ENCODE data around the gene TCF4.

The TCF4 gene

GRCh38 chr18:55419947-55420664, 167.9 kb downstream of the TCF4 start:
- H3K4me3 ChIP-seq (ENCODE audit: low read length), result peak overlapping the region; percentile 62
- DNase-seq (ENCODE audit: low read depth), result peak; percentile 10
- no peak for TF ChIP-seq CTCF (IDR thresholded peaks at IDR 0.05; ENCODE audit: insufficient read depth, low read depth, low read length, missing control alignments)

- peak; percentile 10 for DNase-seq (ENCODE audit: low read depth)
- no peak for TF ChIP-seq CTCF (IDR thresholded peaks at IDR 0.05; ENCODE audit: insufficient read depth, low read depth, low read length, missing control alignments)
- H3K4me3 ChIP-seq (ENCODE audit: low read length), result peak overlapping the region; percentile 62
These were observed 168.7 kb downstream of the TCF4 start for GRCh38 chr18:55419132-55419946.

GRCh38 chr18:55418439-55418838, 169.6 kb downstream of the TCF4 start:
- H3K4me3 ChIP-seq (ENCODE audit: low read length), result no peak overlapping the region
- DNase-seq (ENCODE audit: low read depth), result no peak
- no peak for TF ChIP-seq CTCF (IDR thresholded peaks at IDR 0.05; ENCODE audit: insufficient read depth, low read depth, low read length, missing control alignments)

- H3K4me3 ChIP-seq (ENCODE audit: low read length), result no peak overlapping the region
- no peak for TF ChIP-seq CTCF (IDR thresholded peaks at IDR 0.05; ENCODE audit: insufficient read depth, low read depth, low read length, missing control alignments)
- DNase-seq (ENCODE audit: low read depth), result no peak
These were observed 171.2 kb downstream of the TCF4 start for GRCh38 chr18:55416791-55417190.

GRCh38 chr18:55415258-55415871, 172.6 kb downstream of the TCF4 start:
- no peak overlapping the region for H3K4me3 ChIP-seq (ENCODE audit: low read length)
- peak; percentile 91 for TF ChIP-seq CTCF (IDR thresholded peaks at IDR 0.05; ENCODE audit: insufficient read depth, low read depth, low read length, missing control alignments)
- DNase-seq (ENCODE audit: low read depth), result peak; percentile 84

- no peak for DNase-seq (ENCODE audit: low read depth)
- no peak overlapping the region for H3K4me3 ChIP-seq (ENCODE audit: low read length)
- no peak for TF ChIP-seq CTCF (IDR thresholded peaks at IDR 0.05; ENCODE audit: insufficient read depth, low read depth, low read length, missing control alignments)
These were observed 173.5 kb downstream of the TCF4 start for GRCh38 chr18:55414475-55414874.

All from epithelial cell of esophagus (primary cell).